Measurements from ENCODE around the gene VCL. TPM values are rescaled to one million over a fixed set of nuclear protein-coding genes. Genes with fewer than 3 reads are reported as not detected.

VCL gene
- total and polyA plus RNA-seq, 8 donors: 8.6 to 51.7 (median 28.5) TPM

- H3K36me3 ChIP-seq: no peaks in the 10 kb centered on the region
- peaks cover 10 to 22% (median 22%) of the 10 kb centered on the region in 3 donors for H3K4me1 ChIP-seq
- DNase-seq (no peak), ATAC-seq (no peak), FAIRE-seq (no peak)
- no peaks in the 10 kb centered on the region for H3K27me3 ChIP-seq
- TF ChIP-seq CTCF (IDR thresholded peaks at IDR 0.05): no peak
- intact Hi-C loops (cut with DNase I): no loop called here
- H3K27ac ChIP-seq: no peak overlapping the region
- H3K9me3 ChIP-seq: no peaks in the 10 kb centered on the region
- no peak overlapping the region for H3K4me3 ChIP-seq
- WGBS, 2 donors: 47 to 48% methylated on average over 1 of the region's 1 CpG
Observed at GRCh38 chr10:74052994-74053393, 55.1 kb downstream of the VCL start.

- H3K27ac ChIP-seq: peak overlapping the region in 1 of 4 donors; percentile 48
- 61 to 66% methylated on average over 4 of the region's 4 CpGs for WGBS, 2 donors
- peaks cover 8 to 27% (median 25%) of the 10 kb centered on the region in 3 donors for H3K4me1 ChIP-seq
- intact Hi-C loops (cut with DNase I): no loop called here
- peak in 1 of 4 donors; percentile 2 for ATAC-seq
- no peaks in the 10 kb centered on the region for H3K9me3 ChIP-seq
- no peak for FAIRE-seq
- H3K36me3 ChIP-seq: no peaks in the 10 kb centered on the region
- H3K4me3 ChIP-seq: no peak overlapping the region
- no peak for DNase-seq
- H3K27me3 ChIP-seq: no peaks in the 10 kb centered on the region
- TF ChIP-seq CTCF (IDR thresholded peaks at IDR 0.05): no peak
Observed at GRCh38 chr10:74055383-74056049, 57.6 kb downstream of the VCL start.

GRCh38 chr10:74056050-74056818 is 58.3 kb downstream of the VCL start:
- FAIRE-seq: no peak

GRCh38 chr10:74058071-74058470 is 60.2 kb downstream of the VCL start:
- H3K4me1 ChIP-seq: peaks cover 8 to 27% (median 25%) of the 10 kb centered on the region in 3 donors
- 4 to 25% methylated on average over 4 of the region's 4 CpGs for WGBS, 2 donors
- TF ChIP-seq CTCF (IDR thresholded peaks at IDR 0.05): no peak
- no peaks in the 10 kb centered on the region for H3K27me3 ChIP-seq
- peak in 3 of 6 donors; percentile 33 to 57 (median 34) for DNase-seq
- H3K9me3 ChIP-seq: no peaks in the 10 kb centered on the region
- peak overlapping the region in 1 of 4 donors; percentile 21 for H3K27ac ChIP-seq
- intact Hi-C loops (cut with DNase I): no loop called here
- ATAC-seq: peak; percentile 52 to 74 (median 68)
- FAIRE-seq: no peak
- H3K36me3 ChIP-seq: no peaks in the 10 kb centered on the region
- H3K4me3 ChIP-seq: no peak overlapping the region

More at GRCh38 chr10:74056050-74056818, 58.3 kb downstream of the VCL start:
- peak; percentile 43 to 69 (median 48) for ATAC-seq
- H3K27me3 ChIP-seq: no peaks in the 10 kb centered on the region
- WGBS, 2 donors: 12 to 13% methylated on average over 2 of the region's 2 CpGs
- intact Hi-C loops (cut with DNase I): no loop called here
- no peaks in the 10 kb centered on the region for H3K36me3 ChIP-seq
- TF ChIP-seq CTCF (IDR thresholded peaks at IDR 0.05): no peak
- peaks cover 8 to 27% (median 25%) of the 10 kb centered on the region in 3 donors for H3K4me1 ChIP-seq
- H3K4me3 ChIP-seq: no peak overlapping the region
- peak overlapping the region in 2 of 4 donors; percentile 48 to 59 for H3K27ac ChIP-seq
- H3K9me3 ChIP-seq: no peaks in the 10 kb centered on the region
- no peak for DNase-seq

Measured in pancreas (tissue), 10 donors.